Neural cell (in vitro differentiated cells): ENCODE measurements around the gene CCDC88A. TPM values are rescaled to one million over a fixed set of nuclear protein-coding genes. Genes with fewer than 3 reads are reported as not detected.

Source experiments
- H2AFZ ChIP-seq: fragments of 200-600, 300-800 bp; sonication (generic), shearing (Covaris generic); 2 replicates; pipeline ENCODE4 v1.6.0; 2014; ENCODE audit warnings: low read depth, mild to moderate bottlenecking, antibody characterized with exemption, low read length, moderate library complexity
- H3F3A ChIP-seq: fragments of 200-600 bp; shearing (Covaris generic); 2 replicates; pipeline ENCODE4 v1.6.1; 2016; ENCODE audit warnings: mild to moderate bottlenecking, moderate library complexity, mixed read lengths, antibody characterized with exemption, low read length; ENCODE audit not compliant: insufficient read depth, poor library complexity, severe bottlenecking
- H3K27ac ChIP-seq: fragments of 200-600, 300-800 bp; sonication (generic), shearing (Covaris generic); 2 replicates; pipeline ENCODE4 v1.5.1; 2014; ENCODE audit warnings: mild to moderate bottlenecking, low read length, moderate library complexity
- H3K27me3 ChIP-seq: fragments of 300-800, 200-600 bp; sonication (generic), shearing (Covaris generic); 2 replicates; pipeline ENCODE4 v1.6.0; 2014; ENCODE audit warnings: mild to moderate bottlenecking, low read depth, low read length, moderate library complexity; ENCODE audit not compliant: insufficient read depth
- H3K36me3 ChIP-seq: fragments of 300-800, 200-600 bp; sonication (generic), shearing (Covaris generic); 2 replicates; pipeline ENCODE4 v1.5.1; 2014; ENCODE audit warnings: mild to moderate bottlenecking, antibody characterized with exemption, low read length, moderate library complexity; ENCODE audit not compliant: insufficient read depth
- H3K4me2 ChIP-seq: fragments of 300-800, 200-600 bp; sonication (generic), shearing (Covaris generic); 2 replicates; pipeline ENCODE4 v1.6.0; 2014; ENCODE audit warnings: mild to moderate bottlenecking, low read length
- H3K4me3 ChIP-seq: fragments of 300-800, 200-600 bp; sonication (generic), shearing (Covaris generic); 2 replicates; pipeline ENCODE4 v1.5.1; 2014; ENCODE audit warnings: mild to moderate bottlenecking, low read length, moderate library complexity
- H3K79me2 ChIP-seq: fragments of 200-600 bp; shearing (Covaris generic); replicated peaks from 2 replicates; pipeline ENCODE4 v1.6.0; 2014; ENCODE audit warnings: mild to moderate bottlenecking, low read length, moderate library complexity; ENCODE audit not compliant: insufficient read depth
- H3K9ac ChIP-seq: fragments of 300-800, 200-600 bp; sonication (generic), shearing (Covaris generic); 2 replicates; pipeline ENCODE4 v1.6.1; 2016; ENCODE audit warnings: mild to moderate bottlenecking, low read length, mixed read lengths
- H3K9me2 ChIP-seq: fragments of 200-600 bp; shearing (Covaris generic); 2 replicates; pipeline ENCODE4 v1.6.1; 2016; ENCODE audit warnings: mild to moderate bottlenecking, low read length, mixed read lengths; ENCODE audit not compliant: insufficient read depth
- H3K9me3 ChIP-seq: fragments of 200-600, 300-800 bp; sonication (generic), shearing (Covaris generic); 2 replicates; pipeline ENCODE4 v1.6.1; 2016; ENCODE audit warnings: mild to moderate bottlenecking, mixed run types, low read length, moderate library complexity, mixed read lengths
- H4K20me1 ChIP-seq: fragments of 200-600 bp; shearing (Covaris generic); 2 replicates; pipeline ENCODE4 v1.6.1; 2016; ENCODE audit warnings: mild to moderate bottlenecking, mixed run types; ENCODE audit not compliant: insufficient read depth
- CTCF ChIP-seq: fragments of 450-650 bp; IDR thresholded peaks from 2 replicates; pipeline ENCODE4 v1.5.1; 2014; ENCODE audit warnings: antibody characterized with exemption, mild to moderate bottlenecking, moderate library complexity; ENCODE audit not compliant: poor library complexity, severe bottlenecking
- EZH2 ChIP-seq: fragments of 200-600, 300-800 bp; shearing (Covaris generic), sonication (generic); IDR thresholded peaks from 2 replicates; pipeline ENCODE4 v1.6.1; 2014; ENCODE audit warnings: antibody characterized with exemption, low read length, borderline replicate concordance, mild to moderate bottlenecking; ENCODE audit not compliant: insufficient read depth, poor library complexity, severe bottlenecking
- MXI1 ChIP-seq: fragments of 450-650 bp; conservative IDR thresholded peaks from 2 replicates; pipeline ENCODE4 v1.6.1; 2014; ENCODE audit warnings: antibody characterized with exemption, mild to moderate bottlenecking; ENCODE audit not compliant: poor library complexity, severe bottlenecking
- POLR2AphosphoS5 ChIP-seq: IDR thresholded peaks from 2 replicates; pipeline ENCODE4 v1.6.1; 2012
- REST ChIP-seq: IDR thresholded peaks from 2 replicates; pipeline ENCODE4 v1.6.1; 2012; ENCODE audit warnings: borderline replicate concordance
- SMC3 ChIP-seq: fragments of 450-650 bp; conservative IDR thresholded peaks from 2 replicates; pipeline ENCODE4 v1.6.1; 2014; ENCODE audit warnings: antibody characterized with exemption, mild to moderate bottlenecking, moderate library complexity; ENCODE audit not compliant: poor library complexity
- polyA plus RNA-seq: library from polyadenylated mRNA; depleted of rRNA; stranded (reverse); fragments of >200 nt; gene quantifications from 2 replicates; pipeline ENCODE4 v1.2.3, GENCODE V29; 2014

CCDC88A gene
- polyA plus RNA-seq, 1 donor from 2014 or later: 224 TPM

DNA sequence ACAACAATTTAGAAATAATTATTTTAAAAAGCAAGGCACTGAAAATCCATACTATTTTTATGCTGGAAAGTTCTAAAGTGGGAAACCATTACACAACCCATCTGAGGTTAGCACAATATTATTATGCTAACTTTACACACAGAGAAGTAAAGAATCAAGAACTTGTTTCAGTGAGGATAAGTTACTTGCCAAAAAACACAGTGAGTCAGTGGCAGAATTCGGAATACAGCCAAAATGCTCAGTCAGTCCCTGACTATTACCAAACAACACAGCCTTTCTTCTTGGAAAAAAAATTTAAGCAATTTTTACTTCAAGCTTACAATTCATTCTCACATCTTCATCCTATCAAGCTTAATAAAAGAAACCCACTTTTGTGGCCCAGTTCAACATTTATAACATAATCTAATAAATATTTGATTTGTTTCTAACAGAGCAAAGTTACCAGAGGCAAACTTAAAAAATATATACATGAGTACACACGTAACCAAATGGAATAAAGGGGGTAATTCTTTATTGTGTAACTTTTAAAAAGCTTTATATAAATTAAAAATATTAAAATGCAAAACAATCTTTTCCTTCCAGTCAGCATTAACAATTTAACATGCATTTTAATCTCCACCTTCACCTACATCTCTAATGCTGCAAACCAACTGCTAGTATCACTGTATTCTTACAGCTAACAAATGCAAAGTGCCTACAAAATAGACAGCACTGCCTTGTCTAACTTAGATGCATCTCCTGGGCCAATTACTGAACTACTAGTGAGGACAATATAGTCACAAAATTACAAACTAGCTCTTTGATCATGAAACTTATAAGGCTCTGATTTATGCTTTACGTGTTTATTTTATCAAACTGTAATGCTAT, 55.2 kb downstream of the CCDC88A start:
- H3K9me3 ChIP-seq: no peaks in the 10 kb centered on the region
- no peak for TF ChIP-seq CTCF
- no peaks in the 10 kb centered on the region for H4K20me1 ChIP-seq
- no peaks in the 10 kb centered on the region for H3F3A ChIP-seq
- no peaks in the 10 kb centered on the region for H3K36me3 ChIP-seq
- H3K79me2 ChIP-seq: no peaks in the 10 kb centered on the region
- no peak overlapping the region for H3K4me2 ChIP-seq
- no peak overlapping the region for H3K9ac ChIP-seq
- H3K9me2 ChIP-seq: no peaks in the 10 kb centered on the region
- H2AFZ ChIP-seq: no peak overlapping the region
- no peaks in the 10 kb centered on the region for H3K27me3 ChIP-seq
- no peak overlapping the region for H3K4me3 ChIP-seq
- H3K27ac ChIP-seq: no peak overlapping the region

DNA sequence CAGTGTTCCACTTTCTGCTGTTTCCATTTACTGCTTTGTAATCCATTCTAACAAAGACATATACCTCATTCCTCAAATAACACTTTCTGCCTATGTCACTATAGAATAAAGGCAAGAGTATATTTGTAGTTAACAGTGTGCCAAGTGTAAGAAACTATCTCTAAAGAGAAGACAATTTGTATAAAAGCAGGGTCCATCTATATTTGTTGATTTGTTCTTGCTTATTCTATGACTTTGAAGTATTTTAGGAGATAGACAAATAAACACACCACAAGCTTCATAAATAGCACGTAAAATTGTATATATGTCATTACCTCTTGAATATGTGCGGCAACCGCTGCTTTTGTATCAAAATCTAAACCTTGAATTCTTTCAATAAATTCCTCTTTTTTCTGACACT, 56.0 kb downstream of the CCDC88A start:
- Histone ChIP-seq H3K4me2 (no peak overlapping the region), H3K79me2 (no peaks in the 10 kb centered on the region), H3K27ac (no peak overlapping the region), H3F3A (no peaks in the 10 kb centered on the region), H3K9me3 (no peaks in the 10 kb centered on the region), H3K9ac (no peak overlapping the region), H4K20me1 (no peaks in the 10 kb centered on the region), H3K4me3 (no peak overlapping the region), H3K27me3 (no peaks in the 10 kb centered on the region), H3K36me3 (no peaks in the 10 kb centered on the region), H2AFZ (no peak overlapping the region), H3K9me2 (no peaks in the 10 kb centered on the region)
- TF ChIP-seq REST (no peak), EZH2 (no peak), MXI1 (no peak)

- H3K9me3 ChIP-seq: no peaks in the 10 kb centered on the region
- no peaks in the 10 kb centered on the region for H4K20me1 ChIP-seq
- H3K27ac ChIP-seq: no peak overlapping the region
- no peak overlapping the region for H2AFZ ChIP-seq
- no peaks in the 10 kb centered on the region for H3K36me3 ChIP-seq
- H3K79me2 ChIP-seq: no peaks in the 10 kb centered on the region
- TF ChIP-seq SMC3: no peak
- no peak for TF ChIP-seq CTCF
- TF ChIP-seq REST: no peak
- no peak for TF ChIP-seq EZH2
- TF ChIP-seq POLR2AphosphoS5: no peak
- H3F3A ChIP-seq: no peaks in the 10 kb centered on the region
- no peaks in the 10 kb centered on the region for H3K27me3 ChIP-seq
- H3K4me3 ChIP-seq: no peak overlapping the region
- H3K4me2 ChIP-seq: no peak overlapping the region
- no peaks in the 10 kb centered on the region for H3K9me2 ChIP-seq
- H3K9ac ChIP-seq: no peak overlapping the region
Measured at GRCh38 chr2:55361465-55362189, 58.0 kb downstream of the CCDC88A start.
